NOMO-1 treated with dmso at 0.1 percent for 144 hours (cell line): ENCODE results near the gene RCBTB2.
"Not testable (repeated sequence)": the region's sequence is repeated elsewhere in the genome, so short reads cannot be mapped to it uniquely, and the experiment has no call there.

Source experiments
- DNase-seq: peaks from one replicate; lab custom pipeline; 2025; ENCODE audit not compliant: unreplicated experiment; lab: John Stamatoyannopoulos, UW

The RCBTB2 gene

DNA sequence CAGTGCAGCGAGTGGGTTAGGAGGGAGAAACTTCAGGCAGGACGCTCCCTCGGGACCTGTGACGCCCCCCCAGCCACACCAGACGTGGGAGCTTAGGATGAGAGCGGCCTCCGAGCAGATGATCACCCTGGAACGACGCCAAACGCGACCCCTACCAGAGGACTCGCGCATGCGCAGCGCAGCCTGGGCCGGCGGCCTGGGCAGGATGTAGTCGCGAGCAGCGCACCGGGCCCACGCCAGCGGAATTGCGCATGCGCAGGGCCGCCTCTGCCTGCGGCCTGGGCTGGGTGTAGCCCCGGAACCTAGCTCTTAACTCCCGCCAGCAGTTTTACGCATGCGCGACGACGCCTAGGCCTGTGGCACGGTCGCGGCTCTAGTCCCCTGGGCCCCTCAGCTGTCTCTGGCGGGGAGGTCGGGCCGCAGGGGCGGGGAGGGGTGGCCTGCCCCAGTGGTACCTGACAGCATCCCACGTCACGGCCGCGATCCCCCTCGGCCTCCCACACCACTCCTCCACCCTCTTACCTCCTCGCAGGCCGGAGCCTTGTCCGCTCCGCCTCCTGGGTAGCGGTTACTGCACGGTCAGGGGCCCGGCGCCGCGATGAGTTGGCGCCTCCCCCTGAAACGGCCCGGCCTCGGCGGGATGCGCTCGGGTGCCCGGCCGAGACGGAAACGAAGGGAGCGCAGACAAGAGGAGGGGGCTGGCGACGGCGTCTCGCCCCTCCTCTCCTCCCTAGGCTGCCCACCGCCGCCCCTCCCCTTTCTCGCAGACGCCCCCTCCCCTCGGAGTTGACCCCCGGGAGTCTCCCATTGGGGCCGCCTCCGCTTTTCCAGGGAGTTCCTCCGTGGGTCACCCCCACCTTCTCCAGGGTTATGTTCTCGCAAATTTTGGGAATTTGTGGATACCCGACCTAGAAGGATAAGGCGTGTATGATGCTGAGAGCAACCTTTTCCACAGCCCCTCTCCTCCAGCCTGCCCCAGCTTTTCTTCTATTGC, at the start of gene RCBTB2:
RCBTB2 (minus strand) TSS at position 575 of the 994 bp plus-strand sequence. CDS start 11,141 bp downstream, outside the sequence.
- peak; percentile 96 for DNase-seq

DNA sequence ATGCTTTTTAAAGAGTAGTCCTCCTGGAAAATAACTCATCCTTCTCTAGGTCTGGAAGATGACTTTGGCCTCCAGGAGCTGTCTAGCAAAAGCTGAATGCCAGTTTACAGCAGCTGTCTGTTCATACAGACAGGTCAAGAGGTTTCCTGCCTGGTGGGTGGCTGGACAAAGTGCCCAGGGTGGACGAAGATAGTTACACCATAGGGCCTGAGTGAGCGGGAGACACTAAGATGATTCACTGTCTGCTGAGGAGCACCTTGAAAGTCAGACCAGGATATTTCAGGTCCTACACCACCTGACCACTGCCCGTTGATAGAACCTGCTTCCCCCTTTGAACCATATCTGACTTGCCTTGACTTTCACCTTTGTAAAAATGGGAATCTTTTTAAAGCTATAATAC, 49.2 kb upstream of the RCBTB2 start:
- DNase-seq: no peak

DNA sequence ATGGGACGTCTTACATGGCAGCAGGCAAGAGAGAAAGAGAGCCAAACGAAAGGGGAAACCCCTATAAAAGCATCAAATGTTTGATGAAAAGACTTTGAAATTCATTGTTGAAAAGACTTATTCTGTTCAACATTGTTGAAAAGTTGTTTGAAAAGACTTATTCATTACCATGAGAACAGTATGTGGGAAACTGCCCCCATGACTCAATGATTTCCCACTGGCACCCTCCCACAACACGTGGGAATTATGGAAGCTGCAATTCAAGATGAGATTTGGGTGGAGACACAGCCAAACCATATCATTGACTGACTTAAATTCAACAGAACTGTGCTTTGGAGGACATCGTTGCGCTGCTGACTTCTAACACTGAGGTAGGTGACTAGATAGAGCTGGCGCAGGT, 48.0 kb upstream of the RCBTB2 start:
- DNase-seq: no peak

DNA sequence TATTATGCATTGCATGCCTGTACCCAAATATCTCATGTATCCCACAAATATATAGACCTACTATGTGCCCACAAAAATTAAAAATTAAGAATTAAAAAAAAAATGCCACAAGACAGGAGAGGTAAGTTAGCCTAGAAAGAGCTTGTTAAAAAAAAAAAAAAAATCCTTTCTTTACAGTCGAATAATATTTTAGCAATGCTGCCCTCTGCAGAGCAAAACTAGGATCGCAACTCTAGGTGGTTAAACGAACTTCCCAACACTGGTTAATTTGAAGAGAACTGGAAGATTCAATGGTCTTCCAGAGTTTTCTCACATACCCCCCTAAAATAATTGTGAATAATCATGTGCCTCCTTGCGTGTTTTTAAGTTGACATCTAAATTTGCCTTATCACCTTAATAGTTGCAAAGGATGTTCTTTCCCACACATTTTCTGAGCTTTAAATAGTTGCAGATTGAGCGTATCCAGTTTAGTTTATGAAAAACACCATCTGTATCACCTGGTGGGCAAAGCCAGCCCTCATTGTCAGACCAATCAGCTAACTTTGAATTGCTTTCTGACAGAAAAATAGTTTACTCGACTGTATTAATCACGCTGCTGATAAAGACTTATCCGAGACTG, 47.4 kb upstream of the RCBTB2 start:
- no peak for DNase-seq

DNA sequence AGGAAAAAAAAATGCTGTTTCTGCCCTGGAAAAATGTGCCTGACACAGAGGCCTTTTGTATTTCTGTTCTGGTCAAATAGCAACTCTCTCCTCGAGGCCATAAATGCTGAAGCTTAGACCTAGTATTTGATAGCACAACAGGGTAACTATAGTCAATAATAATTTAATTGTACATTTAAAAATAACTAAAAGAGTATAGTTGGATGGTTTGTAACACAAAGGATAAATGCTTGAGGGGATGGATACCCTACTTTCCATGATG, 47.0 kb upstream of the RCBTB2 start:
- not testable (repeated sequence) for DNase-seq

DNA sequence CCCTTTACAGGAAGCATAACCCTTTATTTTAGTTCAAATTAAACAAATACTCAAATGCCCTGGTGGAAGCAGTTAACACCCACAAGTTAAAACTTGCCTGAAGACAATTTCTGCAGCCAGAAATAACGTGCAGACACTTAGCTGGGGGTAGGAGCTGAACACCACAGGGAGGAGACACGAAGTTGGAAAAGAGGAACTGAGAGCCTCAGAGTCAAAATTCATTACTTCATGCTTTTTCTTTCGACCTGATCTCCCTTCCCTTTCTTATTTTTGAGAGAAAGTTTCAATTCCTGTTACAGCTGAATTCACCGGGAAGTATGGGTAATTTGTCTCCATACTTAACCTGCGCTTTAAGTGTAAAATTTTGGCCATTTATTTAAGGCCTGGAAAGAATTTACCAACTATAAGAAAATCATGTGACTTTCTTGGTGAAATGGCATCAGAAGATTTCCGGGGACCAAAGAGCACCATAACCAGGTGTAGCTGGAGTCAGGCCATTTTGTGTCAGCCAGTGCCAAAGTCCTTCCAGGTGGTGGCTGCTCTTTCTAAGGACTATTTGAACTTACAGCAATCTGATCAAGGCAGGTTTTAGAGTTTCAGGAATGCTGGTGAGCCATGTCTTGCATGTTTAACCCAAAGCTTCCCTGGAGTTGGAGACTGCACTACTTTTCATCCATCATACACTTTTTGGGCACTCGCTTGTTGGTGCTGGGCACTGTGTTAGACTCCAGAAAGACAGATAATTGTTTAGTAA, 46.5 kb upstream of the RCBTB2 start:
- DNase-seq: peak; percentile 94

DNA sequence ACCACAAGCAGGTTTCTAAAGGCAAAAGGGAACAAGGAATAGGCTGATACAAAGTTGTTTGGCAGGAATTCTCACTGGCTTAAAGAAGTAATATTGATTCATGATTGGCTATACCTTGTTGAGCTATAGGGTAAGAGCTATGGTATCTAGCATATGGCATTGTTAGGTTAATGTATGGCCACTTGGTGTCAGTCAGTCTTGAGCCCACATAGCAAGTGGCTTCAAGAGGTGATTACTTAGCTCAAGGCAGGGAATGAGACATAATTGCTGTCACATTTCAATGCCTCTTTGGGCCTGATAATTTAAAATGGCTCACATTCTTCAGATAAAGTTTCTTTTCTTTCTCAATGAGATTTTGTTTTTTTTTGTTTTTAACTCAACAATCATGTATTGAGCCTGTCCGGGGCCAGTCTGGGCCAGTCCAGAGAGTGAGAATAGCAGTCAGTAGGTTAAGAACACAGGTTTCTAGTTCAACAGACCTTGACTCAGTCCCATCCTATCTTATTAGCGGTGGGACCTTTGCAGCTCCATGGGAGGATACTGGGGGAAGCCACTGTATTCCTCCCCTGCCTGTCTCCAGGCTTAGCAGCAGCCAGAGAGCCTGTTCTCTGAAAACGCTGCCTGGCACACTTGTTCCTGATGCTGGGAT, 45.8 kb upstream of the RCBTB2 start:
- no peak for DNase-seq

DNA sequence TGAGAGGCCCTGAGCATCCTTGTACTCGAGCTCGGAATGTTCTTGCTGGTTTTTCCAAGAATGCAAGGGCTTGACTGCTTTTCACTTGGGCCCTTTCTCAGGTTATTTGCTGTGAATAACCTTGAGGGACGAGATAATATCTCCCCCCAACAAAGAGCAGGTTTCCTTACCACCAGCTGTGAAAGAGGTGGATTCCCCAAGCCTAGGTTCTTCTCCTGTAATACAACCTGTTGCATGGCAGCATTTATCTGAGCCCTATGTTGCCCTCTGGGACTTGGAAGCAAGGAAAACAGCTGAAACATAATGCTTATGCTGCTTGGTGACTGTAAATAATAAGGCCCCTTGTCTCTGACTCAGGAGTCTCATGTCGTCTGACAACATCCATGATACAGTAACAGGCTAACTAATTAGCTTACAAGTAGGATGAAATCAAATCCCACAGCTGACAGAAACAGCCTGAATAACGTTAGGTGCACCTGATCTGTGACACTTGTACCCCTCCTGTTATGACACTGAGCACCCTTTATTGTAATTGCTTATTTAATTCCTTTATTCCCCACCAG, 43.6 kb upstream of the RCBTB2 start:
- DNase-seq: no peak

DNA sequence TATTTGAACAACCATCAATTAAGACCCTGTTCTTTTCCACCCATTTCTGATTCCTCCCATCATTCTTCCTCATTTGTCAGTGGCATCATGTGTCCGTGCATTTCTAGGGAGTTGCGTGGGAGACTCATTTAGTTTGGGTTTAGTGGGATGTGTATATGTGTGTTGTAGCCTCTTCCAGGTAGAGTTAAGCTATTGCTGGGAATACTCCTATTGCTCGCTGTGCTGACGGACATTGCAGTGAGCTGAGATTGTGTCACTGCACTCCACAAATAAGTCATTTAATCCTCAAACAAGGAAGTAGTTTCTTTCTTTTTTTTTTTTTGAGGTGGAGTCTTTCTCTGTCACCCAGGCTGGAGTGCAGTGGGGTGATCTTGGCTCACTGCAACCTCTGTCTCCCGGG, 42.2 kb upstream of the RCBTB2 start:
- DNase-seq: peak; percentile 36

DNA sequence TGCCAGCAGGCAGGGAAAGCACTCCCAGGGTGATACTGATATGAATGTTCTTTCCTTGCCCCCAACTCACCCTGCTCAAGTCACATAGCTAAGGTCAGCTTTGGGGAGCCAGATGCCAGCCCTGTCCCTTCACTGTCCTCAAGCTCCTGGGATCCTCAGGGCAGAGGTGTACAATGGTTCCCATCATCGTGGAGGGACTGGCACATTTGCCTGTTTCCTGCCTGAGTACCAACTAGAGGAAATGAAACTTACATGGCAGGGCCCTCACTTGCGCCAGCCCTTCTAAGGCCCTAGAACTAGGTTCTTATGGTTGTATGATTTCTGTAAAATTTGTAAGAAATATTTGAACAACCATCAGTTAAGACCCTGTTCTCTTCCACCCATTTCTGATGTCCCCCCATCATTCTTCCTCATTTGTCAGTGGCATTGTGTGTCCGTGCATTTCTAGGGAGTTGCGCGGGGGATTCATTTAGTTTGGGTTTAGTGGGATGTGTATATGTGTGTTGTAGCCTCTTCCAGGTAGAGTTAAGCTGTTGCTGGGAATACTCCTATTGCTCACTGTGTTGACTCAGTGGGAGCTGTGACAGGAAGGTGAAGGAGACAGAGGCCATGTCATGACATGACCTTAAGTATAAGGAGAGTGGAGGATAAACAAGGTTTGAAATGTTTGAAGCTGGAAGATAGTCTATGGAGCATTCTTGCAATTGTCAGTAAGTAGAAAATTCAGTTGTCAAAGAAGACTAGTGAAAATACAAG, 41.3 kb upstream of the RCBTB2 start:
- DNase-seq: peak; percentile 70

DNA sequence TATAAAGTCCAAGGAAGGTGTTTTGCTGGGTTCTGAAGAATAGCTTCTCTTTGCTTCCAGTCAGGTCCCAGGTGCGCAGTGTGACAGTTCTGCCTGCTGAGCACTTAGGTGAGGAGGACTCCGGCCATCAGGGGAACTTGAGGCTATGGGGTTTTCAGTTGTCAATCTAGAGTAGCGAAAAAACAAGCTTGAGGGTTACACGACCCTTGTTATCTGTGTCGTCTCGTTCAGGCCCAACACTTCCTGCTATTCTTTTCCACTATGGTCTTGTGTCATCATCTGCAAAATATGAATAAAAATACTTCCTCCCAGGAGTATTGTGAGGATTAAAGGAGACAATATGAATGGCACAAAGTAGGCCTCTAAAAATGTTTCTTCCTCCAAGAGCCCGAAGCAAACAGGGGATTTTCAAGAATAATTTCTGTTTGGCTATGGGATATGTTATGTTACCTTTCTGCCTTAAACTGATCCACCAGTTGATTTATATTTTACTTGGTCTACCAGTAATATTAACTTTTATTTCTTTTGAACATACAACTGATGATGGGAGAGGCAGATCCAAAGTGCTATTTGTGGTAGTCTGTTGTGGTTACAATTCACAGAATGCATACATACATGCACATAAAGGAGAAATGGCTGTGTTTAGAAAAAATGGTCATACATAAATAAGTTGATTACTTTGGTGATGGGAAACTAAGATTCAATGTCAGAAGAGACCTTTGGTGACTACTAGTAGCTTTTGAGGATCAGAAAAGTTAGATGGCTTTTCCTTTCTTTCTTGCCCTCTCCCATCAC, 40.5 kb upstream of the RCBTB2 start:
- DNase-seq: no peak

DNA sequence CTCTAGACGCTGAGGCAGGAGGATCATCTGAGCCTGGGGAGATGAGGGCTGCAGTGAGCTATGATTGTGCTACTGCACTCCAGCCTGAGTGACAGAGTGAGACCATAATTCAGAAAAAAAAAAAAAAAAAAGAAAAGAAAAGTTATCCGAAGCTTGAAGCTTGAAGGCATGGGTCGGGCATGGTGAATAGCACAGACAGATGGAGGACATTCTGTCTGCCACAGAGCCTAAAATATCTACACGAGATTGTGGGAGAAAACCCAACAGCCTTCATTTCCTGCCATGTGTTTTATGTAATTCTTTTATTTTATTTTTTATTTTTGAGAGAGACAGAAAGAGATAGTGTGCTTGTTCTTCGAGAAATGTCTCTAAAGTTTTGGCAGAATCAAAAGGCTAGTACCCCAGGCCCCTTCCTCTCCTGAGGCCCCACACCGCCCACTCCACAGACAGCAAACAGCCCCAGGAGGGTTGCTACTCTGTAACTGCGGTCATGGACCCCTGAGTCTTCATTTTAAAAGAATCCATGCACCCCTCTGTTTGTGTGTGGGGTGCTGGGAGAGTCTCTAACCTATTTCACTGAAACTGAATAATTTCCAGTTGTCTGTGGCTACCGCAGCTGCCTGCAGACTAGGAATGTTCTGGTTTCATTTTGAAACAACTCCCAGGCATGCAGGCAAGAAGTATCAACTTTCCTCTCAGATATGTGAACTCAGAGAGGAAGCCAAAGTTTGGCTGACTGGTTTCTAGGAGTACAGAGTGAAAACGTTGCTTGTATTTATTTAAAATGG, 38.4 kb upstream of the RCBTB2 start:
- no peak for DNase-seq

DNA sequence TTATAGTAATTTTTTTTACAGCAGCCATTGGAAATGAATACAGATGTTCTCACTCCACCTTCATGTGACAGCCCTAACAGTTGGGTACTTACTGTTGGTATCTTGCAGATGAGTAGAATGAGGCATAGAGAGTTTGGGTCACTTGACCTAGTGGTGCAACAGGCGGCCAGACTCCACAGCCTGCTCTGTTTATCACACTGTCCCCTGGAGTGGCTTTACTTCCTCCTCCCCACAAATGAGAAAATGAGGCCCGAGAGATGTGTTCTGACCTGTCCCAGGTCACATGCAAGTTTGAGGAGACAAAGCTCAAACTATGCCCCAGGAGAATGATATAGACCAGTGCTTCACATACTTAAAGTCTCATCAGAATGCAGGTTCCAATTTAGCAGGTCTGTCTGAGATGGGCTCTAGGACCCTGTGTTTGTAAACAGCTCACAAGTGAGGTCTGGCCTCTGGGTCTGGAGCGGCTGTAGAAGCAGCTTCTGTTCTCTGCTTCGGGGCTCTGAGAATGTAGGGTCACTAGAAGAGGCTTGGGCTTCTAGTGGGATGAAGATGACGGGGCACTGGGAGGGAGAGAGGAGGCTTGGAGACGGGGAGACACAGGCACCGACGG, 37.4 kb upstream of the RCBTB2 start:
- DNase-seq: no peak

DNA sequence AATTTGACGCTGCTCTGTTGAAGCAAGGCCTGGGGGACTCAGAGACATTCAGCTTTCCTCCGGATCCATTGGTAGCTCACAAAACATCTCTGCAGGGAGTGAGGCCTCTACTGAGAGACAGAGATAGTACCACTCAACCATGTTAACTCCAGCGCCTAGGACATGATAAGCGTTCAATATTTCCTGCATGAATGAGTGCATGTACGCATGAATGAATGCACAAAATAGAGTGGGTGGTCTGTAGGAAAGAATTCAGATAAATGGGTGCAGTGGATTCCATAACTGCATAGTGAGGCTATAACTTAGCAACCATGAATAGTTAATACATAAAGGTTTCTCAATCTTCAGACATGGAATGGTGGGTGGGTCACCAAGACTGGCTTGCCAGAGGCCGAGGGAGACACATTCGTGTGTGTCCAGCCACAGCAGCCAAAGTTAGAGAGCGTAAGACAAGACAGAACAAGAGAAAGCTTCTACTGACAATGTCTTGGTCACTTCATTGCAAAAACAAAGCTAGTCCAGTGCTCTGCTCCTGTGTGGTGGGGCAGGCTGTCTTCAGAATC, 36.3 kb upstream of the RCBTB2 start:
- DNase-seq: no peak

DNA sequence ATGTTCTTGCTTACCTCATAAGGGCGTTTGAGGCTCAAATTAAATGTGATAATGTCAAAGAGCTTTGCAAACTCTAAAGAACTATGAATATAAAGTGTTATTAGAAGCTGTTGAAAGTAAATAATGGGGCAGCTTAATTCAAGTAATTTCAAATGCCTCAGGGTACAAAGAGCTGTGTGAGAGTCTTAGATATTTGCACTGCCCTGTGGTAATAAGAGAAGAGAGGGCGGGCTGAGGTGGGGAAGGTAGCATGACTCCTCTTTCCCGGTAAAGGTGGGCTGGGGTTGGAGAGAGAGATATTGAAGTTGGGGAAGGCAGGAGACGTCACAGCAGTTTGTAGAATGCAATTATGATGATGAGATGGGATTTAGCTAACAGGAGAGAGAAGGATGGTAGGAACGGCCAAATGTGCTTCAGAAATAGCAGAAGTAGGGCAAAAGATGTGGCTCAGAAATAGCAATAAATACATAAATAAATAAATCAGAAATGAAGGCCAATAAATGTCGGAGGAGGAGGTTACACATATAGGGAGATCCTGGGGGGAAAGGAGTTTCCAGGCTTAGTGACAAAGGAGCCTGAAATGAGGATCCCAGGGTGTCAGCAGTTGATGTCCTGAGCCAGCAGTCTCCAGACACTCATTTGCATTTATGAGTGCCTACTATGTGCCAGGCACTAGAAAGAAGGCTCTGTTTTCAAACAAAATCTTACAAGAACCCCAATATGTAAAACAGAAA, 35.7 kb upstream of the RCBTB2 start:
- DNase-seq: no peak

DNA sequence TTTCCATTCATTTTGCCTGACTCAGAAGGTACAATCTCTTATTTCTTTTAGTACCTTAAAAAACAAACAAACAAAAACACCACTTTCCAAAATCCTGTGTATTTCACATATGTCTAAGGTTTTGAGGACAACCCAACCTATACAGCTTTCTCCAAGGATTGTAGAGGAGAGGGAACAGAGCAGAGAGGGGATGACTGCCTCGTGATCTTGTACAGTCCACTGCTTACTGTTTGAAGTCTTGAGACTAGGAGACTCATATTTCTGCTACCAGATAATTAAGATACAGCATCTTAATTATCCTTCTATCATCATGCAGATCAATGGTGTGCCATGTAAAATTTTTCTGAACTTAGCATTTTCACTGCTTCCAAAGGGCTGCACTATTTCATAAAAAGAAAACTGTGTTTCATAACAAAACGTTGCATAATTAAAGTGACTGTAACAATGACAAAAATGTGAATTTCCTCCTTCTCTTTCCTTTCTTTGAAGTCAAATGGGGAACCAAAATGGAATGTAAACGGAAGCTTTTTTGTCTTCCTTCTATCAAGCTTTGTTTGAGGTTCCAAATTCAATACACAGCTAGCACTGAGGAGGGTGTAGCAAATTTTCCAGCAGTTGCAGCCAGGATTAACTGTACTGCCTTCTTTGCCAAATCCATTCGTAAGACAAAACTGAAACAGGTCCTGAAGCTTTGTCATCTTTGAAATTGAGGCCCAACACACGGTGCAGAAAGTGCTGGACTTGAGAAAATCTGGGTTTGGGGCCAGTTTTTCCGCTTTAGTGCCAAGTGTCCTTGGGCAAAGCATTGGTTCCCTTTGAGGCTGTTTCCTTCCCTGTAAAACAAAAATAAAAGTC, 34.9 kb upstream of the RCBTB2 start:
- peak; percentile 46 for DNase-seq
